ENCODE measurements around the gene FARSA.

DNA sequence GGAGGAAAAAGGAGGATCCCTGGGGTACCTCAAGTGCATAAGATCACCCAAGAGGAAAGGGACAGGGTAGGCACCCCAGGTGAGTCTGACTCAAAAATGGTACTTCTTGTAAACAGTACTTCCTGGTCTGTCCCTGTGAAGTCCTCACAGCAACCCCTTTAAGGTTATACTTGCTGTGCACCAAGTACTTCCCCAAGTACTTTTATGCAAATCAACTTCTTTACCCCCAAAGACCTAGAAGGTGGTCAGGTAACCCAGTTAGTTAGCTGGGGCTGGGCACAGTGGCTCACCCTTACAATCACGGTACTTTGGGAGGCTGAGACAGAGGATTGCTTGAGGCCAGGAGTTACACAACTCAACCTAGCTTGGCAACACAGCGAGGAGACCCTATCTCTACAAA lies 7.4 kb upstream of the FARSA start:
- TF ChIP-seq, protein P1, sequence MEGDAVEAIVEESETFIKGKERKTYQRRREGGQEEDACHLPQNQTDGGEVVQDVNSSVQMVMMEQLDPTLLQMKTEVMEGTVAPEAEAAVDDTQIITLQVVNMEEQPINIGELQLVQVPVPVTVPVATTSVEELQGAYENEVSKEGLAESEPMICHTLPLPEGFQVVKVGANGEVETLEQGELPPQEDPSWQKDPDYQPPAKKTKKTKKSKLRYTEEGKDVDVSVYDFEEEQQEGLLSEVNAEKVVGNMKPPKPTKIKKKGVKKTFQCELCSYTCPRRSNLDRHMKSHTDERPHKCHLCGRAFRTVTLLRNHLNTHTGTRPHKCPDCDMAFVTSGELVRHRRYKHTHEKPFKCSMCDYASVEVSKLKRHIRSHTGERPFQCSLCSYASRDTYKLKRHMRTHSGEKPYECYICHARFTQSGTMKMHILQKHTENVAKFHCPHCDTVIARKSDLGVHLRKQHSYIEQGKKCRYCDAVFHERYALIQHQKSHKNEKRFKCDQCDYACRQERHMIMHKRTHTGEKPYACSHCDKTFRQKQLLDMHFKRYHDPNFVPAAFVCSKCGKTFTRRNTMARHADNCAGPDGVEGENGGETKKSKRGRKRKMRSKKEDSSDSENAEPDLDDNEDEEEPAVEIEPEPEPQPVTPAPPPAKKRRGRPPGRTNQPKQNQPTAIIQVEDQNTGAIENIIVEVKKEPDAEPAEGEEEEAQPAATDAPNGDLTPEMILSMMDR (conservative IDR thresholded peaks at IDR 0.05): no peak
- no peak for TF ChIP-seq ZFX (IDR thresholded peaks at IDR 0.05)

Data from C4-2B (cell line).